Measurements from ENCODE around the gene SNX14. TPM values are rescaled to one million over a fixed set of nuclear protein-coding genes. Genes with fewer than 3 reads are reported as not detected.
A peak's percentile ranks its signal among the peaks of the same experiment; 100 is the strongest.

Gene SNX14
- total RNA-seq, 1 donor from 2014 or later = 89.5 TPM

- Histone ChIP-seq H3K79me2 (ENCODE audit: insufficient read depth, low read length) (no peaks in the 10 kb centered on the region), H3K4me1 (ENCODE audit: insufficient read depth, low read length) (peaks cover 8% of the 10 kb centered on the region), H3K36me3 (ENCODE audit: insufficient read depth, low read length) (peaks cover 9% of the 10 kb centered on the region), H3K4me3 (ENCODE audit: insufficient read depth, low read depth, low read length) (no peak overlapping the region), H4K20me1 (ENCODE audit: insufficient read depth, low read length) (no peaks in the 10 kb centered on the region), H3K27me3 (ENCODE audit: insufficient read depth, low read length) (no peaks in the 10 kb centered on the region), H2AFZ (ENCODE audit: low read depth, low read length) (no peak overlapping the region), H3K27ac (ENCODE audit: low read depth, low read length) (no peak overlapping the region), H3K4me2 (ENCODE audit: low read length) (no peak overlapping the region), H3K9ac (ENCODE audit: low read length) (no peak overlapping the region), H3K9me3 (ENCODE audit: insufficient read depth, low read depth, low read length) (no peaks in the 10 kb centered on the region)
- no peak for DNase-seq (ENCODE audit: low read depth)
- Mint-ChIP-seq H3K9me3 (ENCODE audit: unreplicated experiment) (peaks cover 1% of the 10 kb centered on the region), H3K4me3 (ENCODE audit: unreplicated experiment) (no peak overlapping the region), H3K4me1 (ENCODE audit: low read depth, unreplicated experiment) (peaks cover 11% of the 10 kb centered on the region), H3K27ac (ENCODE audit: unreplicated experiment) (peak overlapping the region; percentile 43), H3K27me3 (ENCODE audit: low read depth, unreplicated experiment) (no peaks in the 10 kb centered on the region), H3K36me3 (ENCODE audit: low read depth, unreplicated experiment) (peaks cover 25% of the 10 kb centered on the region)
- no peak for TF ChIP-seq EZH2 (IDR thresholded peaks at IDR 0.05; ENCODE audit: insufficient read depth, low read length)
- no peak for TF ChIP-seq CTCF (IDR thresholded peaks at IDR 0.05; ENCODE audit: insufficient read depth, low read depth, low read length)
- no peak for FAIRE-seq
Observed at GRCh38 chr6:85482206-85482904, 111.3 kb downstream of the SNX14 start.

- no peaks in the 10 kb centered on the region for H3K9me3 Mint-ChIP-seq (ENCODE audit: unreplicated experiment)
- H3K79me2 ChIP-seq (ENCODE audit: insufficient read depth, low read length) = no peaks in the 10 kb centered on the region
- H3K4me3 ChIP-seq (ENCODE audit: insufficient read depth, low read depth, low read length) = no peak overlapping the region
- H3K4me1 ChIP-seq (ENCODE audit: insufficient read depth, low read length) = peaks cover 8% of the 10 kb centered on the region
- no peak overlapping the region for H3K4me2 ChIP-seq (ENCODE audit: low read length)
- H3K36me3 ChIP-seq (ENCODE audit: insufficient read depth, low read length) = peaks cover 6% of the 10 kb centered on the region
- H2AFZ ChIP-seq (ENCODE audit: low read depth, low read length) = no peak overlapping the region
- no peak for FAIRE-seq
- H3K9me3 ChIP-seq (ENCODE audit: insufficient read depth, low read depth, low read length) = no peaks in the 10 kb centered on the region
- no peak overlapping the region for H3K9ac ChIP-seq (ENCODE audit: low read length)
- DNase-seq (ENCODE audit: low read depth) = no peak
- TF ChIP-seq CTCF (IDR thresholded peaks at IDR 0.05; ENCODE audit: insufficient read depth, low read depth, low read length) = no peak
- TF ChIP-seq EZH2 (IDR thresholded peaks at IDR 0.05; ENCODE audit: insufficient read depth, low read length) = no peak
- H3K27me3 Mint-ChIP-seq (ENCODE audit: low read depth, unreplicated experiment) = no peaks in the 10 kb centered on the region
- H4K20me1 ChIP-seq (ENCODE audit: insufficient read depth, low read length) = no peaks in the 10 kb centered on the region
- peaks cover 39% of the 10 kb centered on the region for H3K36me3 Mint-ChIP-seq (ENCODE audit: low read depth, unreplicated experiment)
- H3K27ac Mint-ChIP-seq (ENCODE audit: unreplicated experiment) = no peak overlapping the region
- H3K27ac ChIP-seq (ENCODE audit: low read depth, low read length) = no peak overlapping the region
- no peaks in the 10 kb centered on the region for H3K27me3 ChIP-seq (ENCODE audit: insufficient read depth, low read length)
- H3K4me3 Mint-ChIP-seq (ENCODE audit: unreplicated experiment) = no peak overlapping the region
- H3K4me1 Mint-ChIP-seq (ENCODE audit: low read depth, unreplicated experiment) = peaks cover 11% of the 10 kb centered on the region
Observed at GRCh38 chr6:85479208-85479607, 114.5 kb downstream of the SNX14 start.

- Mint-ChIP-seq H3K9me3 (ENCODE audit: unreplicated experiment) (no peaks in the 10 kb centered on the region), H3K27ac (ENCODE audit: unreplicated experiment) (no peak overlapping the region), H3K36me3 (ENCODE audit: low read depth, unreplicated experiment) (peaks cover 32% of the 10 kb centered on the region), H3K27me3 (ENCODE audit: low read depth, unreplicated experiment) (no peaks in the 10 kb centered on the region), H3K4me3 (ENCODE audit: unreplicated experiment) (no peak overlapping the region), H3K4me1 (ENCODE audit: low read depth, unreplicated experiment) (peaks cover 6% of the 10 kb centered on the region)
- TF ChIP-seq CTCF (IDR thresholded peaks at IDR 0.05; ENCODE audit: insufficient read depth, low read depth, low read length) (no peak), EZH2 (IDR thresholded peaks at IDR 0.05; ENCODE audit: insufficient read depth, low read length) (no peak)
- Histone ChIP-seq H4K20me1 (ENCODE audit: insufficient read depth, low read length) (no peaks in the 10 kb centered on the region), H3K4me1 (ENCODE audit: insufficient read depth, low read length) (peaks cover 11% of the 10 kb centered on the region), H3K27ac (ENCODE audit: low read depth, low read length) (no peak overlapping the region), H3K27me3 (ENCODE audit: insufficient read depth, low read length) (no peaks in the 10 kb centered on the region), H3K9ac (ENCODE audit: low read length) (no peak overlapping the region), H3K79me2 (ENCODE audit: insufficient read depth, low read length) (no peaks in the 10 kb centered on the region), H3K4me3 (ENCODE audit: insufficient read depth, low read depth, low read length) (no peak overlapping the region), H2AFZ (ENCODE audit: low read depth, low read length) (no peak overlapping the region), H3K4me2 (ENCODE audit: low read length) (no peak overlapping the region), H3K9me3 (ENCODE audit: insufficient read depth, low read depth, low read length) (no peaks in the 10 kb centered on the region), H3K36me3 (ENCODE audit: insufficient read depth, low read length) (peaks cover 9% of the 10 kb centered on the region)
- FAIRE-seq (no peak), DNase-seq (ENCODE audit: low read depth) (no peak)
Observed at GRCh38 chr6:85476532-85476931, 117.1 kb downstream of the SNX14 start.

Data from astrocyte (in vitro differentiated cells and primary cell).